Activated naive CD8-positive, alpha-beta T cell treated with anti-CD3 and anti-CD28 coated beads, Interleukin-2, amount 10 ng/mL, durations not matched to agents 7 days and 5 days (primary cell): ENCODE data around the gene CIAO3. TPM values are rescaled to one million over a fixed set of nuclear protein-coding genes. Genes with fewer than 3 reads are reported as not detected.

ENCODE experiments used
- ATAC-seq: fragments of 150-1000 bp; cut with Tn5 transposase; one replicate; pipeline ENCODE4 v1.10.0; 2021; ENCODE audit warnings: low read depth, moderate library complexity
- POLR2A ChIA-PET: fragments of 350-600 bp; sonication (Branson Sonifier 250); formaldehyde crosslinking; loops from one replicate; lab custom pipeline; 2021; ENCODE audit warnings: antibody characterized with exemption; lab: Charles Lee
- DNase-seq: peaks from one replicate; pipeline ENCODE4 v3.0.0; 2021
- H3K27ac Mint-ChIP-seq: one replicate; pipeline ENCODE4 v1.8.0; 2022; ENCODE audit warnings: mild to moderate bottlenecking, mixed read lengths
- H3K27me3 Mint-ChIP-seq: one replicate; pipeline ENCODE4 v1.8.0; 2022; ENCODE audit warnings: mild to moderate bottlenecking, moderate library complexity, mixed read lengths
- H3K36me3 Mint-ChIP-seq: one replicate; pipeline ENCODE4 v1.8.0; 2021; ENCODE audit warnings: mild to moderate bottlenecking, mixed read lengths
- H3K4me1 Mint-ChIP-seq: one replicate; pipeline ENCODE4 v1.8.0; 2021; ENCODE audit warnings: mixed read lengths
- H3K4me3 Mint-ChIP-seq: one replicate; pipeline ENCODE4 v1.8.0; 2022; ENCODE audit warnings: mild to moderate bottlenecking, moderate library complexity, mixed read lengths
- H3K9me3 Mint-ChIP-seq: one replicate; pipeline ENCODE4 v1.8.0; 2021; ENCODE audit warnings: mixed read lengths
- microRNA-seq: library from miRNA; unstranded; fragments of <30 nt; microRNA quantifications from one replicate; pipeline ENCODE4 v1.2.0, GENCODE V29; 2022
- total RNA-seq, 2 experiments: library from RNA; stranded (reverse); gene quantifications; one replicate each; pipeline ENCODE4 v1.2.3, GENCODE V29; 2021

CIAO3 gene
- total RNA-seq, 2 experiments from 2014 or later: 39.6 to 42.4 TPM

- DNase-seq: peak; percentile 94
- Mint-ChIP-seq H3K4me3 (peak within 1 kb of the TSS; percentile 86), H3K36me3 (peaks cover 5% of the 10 kb centered on the region), H3K4me1 (peaks cover 18% of the 10 kb centered on the region), H3K27me3 (peaks cover 7% of the 10 kb centered on the region), H3K27ac (peak within 1 kb of the TSS; percentile 85), H3K9me3 (no peaks in the 10 kb centered on the region)
- POLR2A ChIA-PET: interaction anchor here (0.6 to 4.4 kb wide), 8 partner anchors 9 to 1623 kb away, joined by 3 to 37 read pairs (median 8); partner anchors contain the start of genes ANTKMT, METTL26, RHOT2 and WDR24
- ATAC-seq: peak; percentile 53
Observed at GRCh38 chr16:679814-680624, 60.8 kb downstream of the CIAO3 start, which contains the start of gene STUB1. Gene STUB1, plus strand, starts transcription at chr16:680410. Its CDS starts 116 bp downstream, at chr16:680526.

Small RNA genes within 50 kb of the gene (microRNA-seq; reads per million reads assigned to microRNA genes)
- not detected for gene MIR662

Other genes starting within 250 kb of the CIAO3 start
- 10 to 100 TPM; 83.5 to 87.4 TPM for gene CAPN15, start 213.3 kb downstream of the CIAO3 start, total RNA-seq
- not detected for gene PRR35, start 180.6 kb downstream of the CIAO3 start, total RNA-seq
- 1 to 10 TPM; 3.0 to 3.6 TPM for gene NHLRC4, start 174.0 kb downstream of the CIAO3 start, total RNA-seq
- gene PIGQ, start 171.0 kb downstream of the CIAO3 start, total RNA-seq: 10 to 100 TPM; 46.3 to 54.3 TPM
- gene RAB40C, start 150.9 kb downstream of the CIAO3 start, total RNA-seq: 10 to 100 TPM; 15.1 to 18.2 TPM
- gene WFIKKN1, start 110.0 kb downstream of the CIAO3 start, total RNA-seq: under 1 TPM; 0.47 to 0.60 TPM
- 10 to 100 TPM; 75.7 to 81.2 TPM for gene METTL26, start 104.7 kb downstream of the CIAO3 start, total RNA-seq
- 10 to 100 TPM; 35.4 to 43.0 TPM for gene MCRIP2, start 99.2 kb downstream of the CIAO3 start, total RNA-seq
- gene WDR90, start 91.6 kb downstream of the CIAO3 start, total RNA-seq: 10 to 100 TPM; 73.2 to 79.1 TPM
- 100 to 1,000 TPM; 173 to 183 TPM for gene RHOT2, start 72.9 kb downstream of the CIAO3 start, total RNA-seq
- 1 to 10 TPM; 1.1 to 1.7 TPM for gene RHBDL1, start 65.3 kb downstream of the CIAO3 start, total RNA-seq
- gene STUB1, start 60.6 kb downstream of the CIAO3 start, total RNA-seq: 10 to 100 TPM; 74.3 to 93.3 TPM
- 10 to 100 TPM; 34.0 to 38.3 TPM for gene JMJD8, start 56.7 kb downstream of the CIAO3 start, total RNA-seq
- 10 to 100 TPM; 18.7 to 20.3 TPM for gene WDR24, start 50.6 kb downstream of the CIAO3 start, total RNA-seq
- 10 to 100 TPM; 15.9 to 21.8 TPM for gene FBXL16, start 35.2 kb downstream of the CIAO3 start, total RNA-seq
- gene METRN, start 25.9 kb downstream of the CIAO3 start, total RNA-seq: 10 to 100 TPM; 10.0 to 12.4 TPM
- 10 to 100 TPM; 21.6 to 23.2 TPM for gene ANTKMT, start 19.9 kb downstream of the CIAO3 start, total RNA-seq
- gene CCDC78, start 14.6 kb downstream of the CIAO3 start, total RNA-seq: 1 to 10 TPM; 5.8 to 6.1 TPM
- gene HAGHL, start 13.9 kb downstream of the CIAO3 start, total RNA-seq: 10 to 100 TPM; 25.8 to 34.2 TPM
- not detected for gene MSLN, start 19.7 kb upstream of the CIAO3 start, total RNA-seq
- 10 to 100 TPM; 25.1 to 26.6 TPM for gene RPUSD1, start 47.4 kb upstream of the CIAO3 start, total RNA-seq
- gene CHTF18, start 47.6 kb upstream of the CIAO3 start, total RNA-seq: 10 to 100 TPM; 92.8 to 94.2 TPM
- gene GNG13, start 59.7 kb upstream of the CIAO3 start, total RNA-seq: not detected
- 10 to 100 TPM; 26.6 to 31.3 TPM for gene LMF1, start 230.0 kb upstream of the CIAO3 start, total RNA-seq
- gene SOX8, start 240.8 kb upstream of the CIAO3 start, total RNA-seq: under 1 TPM; 0.50 to 0.60 TPM